Measurements from ENCODE around the gene VWA5B1. TPM values are rescaled to one million over a fixed set of nuclear protein-coding genes. Genes with fewer than 3 reads are reported as not detected.
A peak's percentile ranks its signal among the peaks of the same experiment; 100 is the strongest.

The VWA5B1 gene
- total RNA-seq, 1 donor from 2014 or later: 0.13 TPM

- ATAC-seq (ENCODE audit: poor library complexity): no peak
- intact Hi-C loops (cut with DNase I): no loop called here
- DNase-seq: no peak
These were observed 66.3 kb downstream of the VWA5B1 start for GRCh38 chr1:20356850-20357459.

GRCh38 chr1:20357796-20358195 is 67.1 kb downstream of the VWA5B1 start:
- no peak for DNase-seq
- intact Hi-C loops (cut with DNase I): no loop called here
- no peak for ATAC-seq (ENCODE audit: poor library complexity)

- DNase-seq (peak; percentile 83), ATAC-seq (ENCODE audit: poor library complexity) (peak; percentile 94)
- intact Hi-C loops (cut with DNase I): no loop called here
These were observed 68.1 kb downstream of the VWA5B1 start for GRCh38 chr1:20358761-20359263.

GRCh38 chr1:20359451-20360330 is 69.0 kb downstream of the VWA5B1 start:
- intact Hi-C loops (cut with DNase I): loop anchor here (5.0 kb wide), 1 partner anchor 133 kb away; no protein-coding TSS in a partner anchor
- DNase-seq (no peak), ATAC-seq (ENCODE audit: poor library complexity) (no peak)

- no peak for DNase-seq
- intact Hi-C loops (cut with DNase I): loop anchor here (5.0 kb wide), 1 partner anchor 131 kb away; no protein-coding TSS in a partner anchor
- ATAC-seq (ENCODE audit: poor library complexity): no peak
These were observed 70.7 kb downstream of the VWA5B1 start for GRCh38 chr1:20361401-20361800.

- DNase-seq: peak; percentile 73
- ATAC-seq (ENCODE audit: poor library complexity): peak; percentile 19
- intact Hi-C loops (cut with DNase I): loop anchor here (5.0 kb wide), 1 partner anchor 130 kb away; no protein-coding TSS in a partner anchor
These were observed 71.2 kb downstream of the VWA5B1 start for GRCh38 chr1:20361805-20362381.

- ATAC-seq (ENCODE audit: poor library complexity) (no peak), DNase-seq (no peak)
- intact Hi-C loops (cut with DNase I): loop anchor here (5.0 kb wide), 1 partner anchor 129 kb away; no protein-coding TSS in a partner anchor
These were observed 72.2 kb downstream of the VWA5B1 start for GRCh38 chr1:20362856-20363255.

- ATAC-seq (ENCODE audit: poor library complexity) (no peak), DNase-seq (no peak)
- intact Hi-C loops (cut with DNase I): no loop called here
These were observed 74.9 kb downstream of the VWA5B1 start for GRCh38 chr1:20365421-20366055.

- intact Hi-C loops (cut with DNase I): no loop called here
- DNase-seq (no peak), ATAC-seq (ENCODE audit: poor library complexity) (peak; percentile 32)
These were observed 75.4 kb downstream of the VWA5B1 start for GRCh38 chr1:20366056-20366462.

GRCh38 chr1:20366463-20367115 is 75.9 kb downstream of the VWA5B1 start:
- intact Hi-C loops (cut with DNase I): no loop called here
- ATAC-seq (ENCODE audit: poor library complexity) (peak; percentile 26), DNase-seq (no peak)

- ATAC-seq (ENCODE audit: poor library complexity) (peak; percentile 87), DNase-seq (peak; percentile 47)
- intact Hi-C loops (cut with DNase I): no loop called here
These were observed 76.5 kb downstream of the VWA5B1 start for GRCh38 chr1:20367116-20367585.

- DNase-seq (no peak), ATAC-seq (ENCODE audit: poor library complexity) (peak; percentile 34)
- intact Hi-C loops (cut with DNase I): no loop called here
These were observed 77.0 kb downstream of the VWA5B1 start for GRCh38 chr1:20367626-20368025.

GRCh38 chr1:20368866-20369470 is 78.3 kb downstream of the VWA5B1 start:
- intact Hi-C loops (cut with DNase I): no loop called here
- ATAC-seq (ENCODE audit: poor library complexity) (no peak), DNase-seq (no peak)

- intact Hi-C loops (cut with DNase I): no loop called here
- no peak for DNase-seq
- ATAC-seq (ENCODE audit: poor library complexity): no peak
These were observed 80.0 kb downstream of the VWA5B1 start for GRCh38 chr1:20370698-20371097.

GRCh38 chr1:20371411-20371810 is 80.7 kb downstream of the VWA5B1 start:
- ATAC-seq (ENCODE audit: poor library complexity) (no peak), DNase-seq (no peak)
- intact Hi-C loops (cut with DNase I): no loop called here

GRCh38 chr1:20371883-20372282 is 81.2 kb downstream of the VWA5B1 start:
- ATAC-seq (ENCODE audit: poor library complexity) (no peak), DNase-seq (no peak)
- intact Hi-C loops (cut with DNase I): no loop called here

- DNase-seq: no peak
- intact Hi-C loops (cut with DNase I): no loop called here
- ATAC-seq (ENCODE audit: poor library complexity): no peak
These were observed 82.0 kb downstream of the VWA5B1 start for GRCh38 chr1:20372676-20373075.

GRCh38 chr1:20373286-20373685 is 82.6 kb downstream of the VWA5B1 start:
- ATAC-seq (ENCODE audit: poor library complexity) (no peak), DNase-seq (no peak)
- intact Hi-C loops (cut with DNase I): no loop called here
